Measurements from ENCODE around the gene TSTD1. TPM values are rescaled to one million over a fixed set of nuclear protein-coding genes. Genes with fewer than 3 reads are reported as not detected.
A peak's percentile ranks its signal among the peaks of the same experiment; 100 is the strongest.
"Not testable (repeated sequence)": the region's sequence is repeated elsewhere in the genome, so short reads cannot be mapped to it uniquely, and the experiment has no call there.

TSTD1 gene
- total and polyA plus RNA-seq, 11 donors, result 6.1 to 22.7 (median 14.7) TPM

GRCh38 chr1:161019751-161020495 lies 18.8 kb downstream of the TSTD1 start:
- WGBS, 4 donors, result 19 to 26% (median 22%) methylated on average over 10 of the region's 10 CpGs
- intact Hi-C loops (cut with DNase I), result loop anchor here in 2 of 10 donors (2.0 kb wide), 1 partner anchor 25 kb away; the partner anchor contains the start of gene USF1 (in 2 of the 2)
- H3K4me3 ChIP-seq, result peak overlapping the region; percentile 58 to 79 (median 66)
- DNase-seq (peak in 1 of 5 donors; percentile 44), ATAC-seq (peak; percentile 48 to 74 (median 59))
- peak overlapping the region; percentile 66 to 95 (median 87) for H3K27ac ChIP-seq
- peaks cover 0 to 4% (median 0%) of the 10 kb centered on the region in 9 donors for H3K27me3 ChIP-seq
- peak in 1 of 2 donors; percentile 15 for TF ChIP-seq POLR2A (IDR thresholded peaks at IDR 0.05)
- TF ChIP-seq, protein P1, sequence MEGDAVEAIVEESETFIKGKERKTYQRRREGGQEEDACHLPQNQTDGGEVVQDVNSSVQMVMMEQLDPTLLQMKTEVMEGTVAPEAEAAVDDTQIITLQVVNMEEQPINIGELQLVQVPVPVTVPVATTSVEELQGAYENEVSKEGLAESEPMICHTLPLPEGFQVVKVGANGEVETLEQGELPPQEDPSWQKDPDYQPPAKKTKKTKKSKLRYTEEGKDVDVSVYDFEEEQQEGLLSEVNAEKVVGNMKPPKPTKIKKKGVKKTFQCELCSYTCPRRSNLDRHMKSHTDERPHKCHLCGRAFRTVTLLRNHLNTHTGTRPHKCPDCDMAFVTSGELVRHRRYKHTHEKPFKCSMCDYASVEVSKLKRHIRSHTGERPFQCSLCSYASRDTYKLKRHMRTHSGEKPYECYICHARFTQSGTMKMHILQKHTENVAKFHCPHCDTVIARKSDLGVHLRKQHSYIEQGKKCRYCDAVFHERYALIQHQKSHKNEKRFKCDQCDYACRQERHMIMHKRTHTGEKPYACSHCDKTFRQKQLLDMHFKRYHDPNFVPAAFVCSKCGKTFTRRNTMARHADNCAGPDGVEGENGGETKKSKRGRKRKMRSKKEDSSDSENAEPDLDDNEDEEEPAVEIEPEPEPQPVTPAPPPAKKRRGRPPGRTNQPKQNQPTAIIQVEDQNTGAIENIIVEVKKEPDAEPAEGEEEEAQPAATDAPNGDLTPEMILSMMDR (IDR thresholded peaks at IDR 0.05), result no peak
- peaks cover 0 to 52% (median 21%) of the 10 kb centered on the region in 12 donors for H3K4me1 ChIP-seq
- H3K36me3 ChIP-seq, result no peaks in the 10 kb centered on the region
- H3K9me3 ChIP-seq, result no peaks in the 10 kb centered on the region

DNA sequence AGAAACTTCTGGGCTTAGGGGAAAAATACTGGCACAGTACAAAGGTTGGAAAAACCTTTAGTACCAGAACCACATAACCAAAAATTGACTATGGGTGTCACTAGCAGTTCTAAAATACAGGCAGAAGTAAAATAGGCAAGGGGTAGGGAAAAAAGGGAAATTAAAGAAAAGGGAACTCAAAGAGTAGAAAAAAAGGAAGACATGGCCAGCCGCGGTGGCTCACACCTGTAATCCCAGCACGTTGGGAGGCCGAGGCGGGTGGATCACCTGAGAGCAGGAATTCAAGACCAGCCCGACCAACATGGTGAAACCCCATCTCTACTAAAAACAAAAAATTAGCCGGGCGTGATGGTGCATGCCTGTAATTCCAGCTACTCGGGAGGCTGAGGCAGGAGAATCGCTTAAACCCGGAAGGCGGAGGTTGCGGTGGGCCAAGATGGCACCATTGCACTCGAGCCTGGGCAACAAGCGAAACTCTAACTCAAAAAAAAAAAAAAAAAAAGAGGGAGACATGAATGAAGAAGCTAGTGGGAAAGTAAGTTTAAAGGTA lies 19.6 kb downstream of the TSTD1 start:
- H3K9me3 ChIP-seq; ATAC-seq; H3K36me3 ChIP-seq; intact Hi-C loops (cut with DNase I); DNase-seq; H3K27me3 ChIP-seq: not testable (repeated sequence)
- peaks cover 0 to 59% (median 24%) of the 10 kb centered on the region in 12 donors for H3K4me1 ChIP-seq
- H3K27ac ChIP-seq, result peak overlapping the region in 10 of 12 donors; percentile 84 to 95 (median 88)
- H3K4me3 ChIP-seq, result peak overlapping the region in 9 of 12 donors; percentile 58 to 79 (median 66)
- WGBS, 4 donors, result 77 to 87% (median 85%) methylated on average over 15 of the region's 15 CpGs

DNA sequence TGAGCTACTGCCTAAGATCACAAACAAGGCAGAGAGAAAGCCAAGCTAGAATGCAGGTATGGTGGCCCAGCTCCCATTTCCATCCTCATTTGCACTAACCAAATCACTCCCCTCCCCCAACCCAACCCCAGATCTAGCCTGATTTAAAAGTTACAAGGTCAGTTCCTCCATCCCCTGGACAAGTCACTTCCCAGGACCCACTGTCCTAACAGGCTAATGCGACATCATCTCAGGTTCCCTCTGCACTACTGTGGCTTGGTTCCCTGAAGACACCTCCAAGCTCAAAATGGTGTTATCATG lies 20.2 kb downstream of the TSTD1 start:
- H3K27ac ChIP-seq, result peak overlapping the region in 8 of 12 donors; percentile 11 to 95 (median 88)
- ATAC-seq, result no peak
- no peaks in the 10 kb centered on the region for H3K36me3 ChIP-seq
- 86 to 95% (median 90%) methylated on average over 1 of the region's 1 CpG for WGBS, 4 donors
- peak overlapping the region in 1 of 12 donors; percentile 74 for H3K4me3 ChIP-seq
- peaks cover 0 to 63% (median 26%) of the 10 kb centered on the region in 12 donors for H3K4me1 ChIP-seq
- peaks cover 0 to 4% (median 0%) of the 10 kb centered on the region in 9 donors for H3K27me3 ChIP-seq
- TF ChIP-seq, protein P1 (IDR thresholded peaks at IDR 0.05), result no peak
- TF ChIP-seq POLR2A (IDR thresholded peaks at IDR 0.05), result no peak
- DNase-seq, result no peak
- intact Hi-C loops (cut with DNase I), result no loop called here
- no peaks in the 10 kb centered on the region for H3K9me3 ChIP-seq

DNA sequence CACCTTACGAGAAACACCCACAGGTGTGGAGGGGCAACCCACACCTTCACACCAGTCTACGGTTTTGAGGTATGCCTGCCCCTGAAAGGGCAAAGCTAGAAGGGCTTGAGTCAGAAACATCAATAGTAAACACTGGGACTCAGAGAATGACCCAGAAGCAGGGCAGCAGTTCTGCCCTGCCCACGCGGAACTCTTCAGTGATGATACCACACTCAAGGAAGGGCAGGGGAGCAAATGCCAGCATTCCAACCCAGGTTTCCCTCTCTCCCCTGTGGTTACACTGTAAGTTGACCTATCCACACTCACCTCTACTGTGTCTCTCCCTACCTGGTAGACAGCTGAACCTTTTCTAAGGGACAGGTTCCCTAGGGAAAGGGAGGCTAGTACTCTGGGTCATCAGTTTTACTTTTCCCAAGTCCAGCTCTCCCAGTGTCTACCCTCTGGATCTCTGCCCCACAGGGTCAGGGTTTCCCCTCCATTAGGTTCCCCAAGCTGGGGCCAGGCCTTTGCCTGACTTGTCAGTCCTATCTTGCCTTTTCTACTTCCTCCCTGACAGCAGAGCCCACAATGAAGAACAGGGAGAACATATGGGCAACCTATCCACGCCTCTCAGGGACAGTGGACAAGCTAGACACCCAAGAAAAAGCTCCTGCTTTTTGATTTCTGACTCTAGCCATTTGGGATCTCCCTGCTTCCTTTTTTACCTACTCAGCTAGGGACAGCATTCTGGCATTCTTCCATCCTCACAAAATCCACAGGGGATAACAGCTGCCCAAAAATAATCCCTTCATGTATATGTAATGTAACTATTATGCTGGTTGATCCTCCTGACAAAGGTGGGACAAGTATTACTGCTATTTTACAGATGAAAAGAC lies 20.8 kb downstream of the TSTD1 start:
- H3K9me3 ChIP-seq, result no peaks in the 10 kb centered on the region
- H3K36me3 ChIP-seq, result no peaks in the 10 kb centered on the region
- DNase-seq, result no peak
- WGBS, 4 donors, result 86 to 91% (median 89%) methylated on average over 5 of the region's 5 CpGs
- no peak for TF ChIP-seq POLR2A (IDR thresholded peaks at IDR 0.05)
- TF ChIP-seq, protein P1 (IDR thresholded peaks at IDR 0.05), result no peak
- H3K4me3 ChIP-seq, result no peak overlapping the region
- peaks cover 0 to 4% (median 0%) of the 10 kb centered on the region in 9 donors for H3K27me3 ChIP-seq
- peak overlapping the region in 4 of 12 donors; percentile 24 to 95 (median 88) for H3K27ac ChIP-seq
- peaks cover 0 to 68% (median 32%) of the 10 kb centered on the region in 12 donors for H3K4me1 ChIP-seq
- intact Hi-C loops (cut with DNase I), result no loop called here
- ATAC-seq, result no peak

DNA sequence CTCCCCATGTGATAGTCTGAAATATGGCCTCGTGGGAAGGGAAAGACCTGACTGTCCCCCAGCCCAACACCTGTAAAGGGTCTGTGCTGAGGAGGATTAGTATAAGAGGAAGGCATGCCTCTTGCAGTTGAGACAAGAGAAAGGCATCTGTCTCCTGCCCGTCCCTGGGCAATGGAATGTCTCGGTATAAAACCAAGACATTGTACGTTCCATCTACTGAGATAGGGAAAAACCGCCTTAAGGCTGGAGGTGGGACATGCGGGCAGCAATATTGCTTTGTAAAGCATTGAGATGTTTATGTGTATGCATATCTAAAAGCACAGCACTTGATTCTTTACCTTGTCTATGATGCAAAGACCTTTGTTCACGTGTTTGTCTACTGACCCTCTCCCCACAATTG lies 21.6 kb downstream of the TSTD1 start:
- H3K27ac ChIP-seq; H3K9me3 ChIP-seq; H3K4me3 ChIP-seq; H3K27me3 ChIP-seq; DNase-seq; H3K36me3 ChIP-seq; ATAC-seq; intact Hi-C loops (cut with DNase I): not testable (repeated sequence)
- WGBS, 4 donors, result 76 to 82% (median 81%) methylated on average over 6 to 7 of the region's 7 CpGs
- H3K4me1 ChIP-seq, result peaks cover 0 to 76% (median 33%) of the 10 kb centered on the region in 12 donors

DNA sequence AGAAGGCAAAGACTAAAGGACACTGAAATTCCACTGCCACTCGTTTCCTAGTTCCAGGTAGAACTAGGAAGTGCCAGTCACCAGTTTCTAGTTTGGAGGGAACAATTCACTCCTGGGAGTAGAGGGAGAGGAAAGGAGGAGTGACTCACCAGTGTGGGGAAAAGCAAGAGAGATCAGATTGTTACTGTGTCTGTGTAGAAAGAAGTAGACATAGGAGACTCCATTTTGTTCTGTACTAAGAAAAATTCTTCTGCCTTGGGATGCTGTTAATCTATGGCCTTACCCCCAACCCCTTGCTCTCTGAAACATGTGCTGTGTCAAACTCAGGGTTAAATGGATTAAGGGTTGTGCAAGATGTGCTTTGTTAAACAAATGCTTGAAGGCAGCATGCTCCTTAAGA lies 22.1 kb downstream of the TSTD1 start:
- H3K4me3 ChIP-seq; H3K27me3 ChIP-seq; DNase-seq; H3K36me3 ChIP-seq; ATAC-seq; H3K9me3 ChIP-seq; intact Hi-C loops (cut with DNase I); H3K27ac ChIP-seq: not testable (repeated sequence)
- WGBS, 4 donors, result 44 to 70% (median 57%) methylated on average over 1 of the region's 1 CpG
- H3K4me1 ChIP-seq, result peaks cover 0 to 78% (median 32%) of the 10 kb centered on the region in 12 donors
